Loucy (cell line): ENCODE data around the gene ANO8.

Source experiments
- EZH2phosphoT487 ChIP-seq: fragments of 200-600 bp; IDR thresholded peaks from 2 replicates; pipeline ENCODE4 v1.6.1; 2018; ENCODE audit warnings: antibody characterized with exemption, mild to moderate bottlenecking, moderate library complexity, borderline replicate concordance
- TF ChIP-seq, protein P1 (sequence below): fragments of 200-600 bp; sonication (generic); conservative IDR thresholded peaks from 2 replicates; pipeline ENCODE4 v1.5.1; 2014; ENCODE audit warnings: mild to moderate bottlenecking, antibody characterized with exemption, low read length

DNA sequence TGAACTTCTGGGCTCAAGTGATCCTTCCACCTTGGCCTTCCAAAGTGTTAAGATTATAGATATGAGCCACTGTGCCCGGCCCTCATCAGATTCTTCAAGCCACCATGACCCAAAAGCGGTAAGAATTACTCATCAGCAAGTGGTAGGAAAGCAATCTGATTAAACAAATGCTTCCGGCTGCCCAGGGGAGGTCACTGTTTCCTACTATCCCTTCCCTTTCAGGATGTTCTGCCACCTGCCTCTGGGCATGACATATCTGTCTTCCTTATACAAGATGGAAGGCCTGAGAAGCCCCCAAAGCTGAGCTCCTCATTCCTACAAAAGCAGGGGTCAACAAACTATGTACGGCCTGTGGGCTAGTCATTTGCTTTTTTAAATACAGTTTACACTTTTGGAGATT is 38.4 kb downstream of the ANO8 start:
- TF ChIP-seq, protein P1, sequence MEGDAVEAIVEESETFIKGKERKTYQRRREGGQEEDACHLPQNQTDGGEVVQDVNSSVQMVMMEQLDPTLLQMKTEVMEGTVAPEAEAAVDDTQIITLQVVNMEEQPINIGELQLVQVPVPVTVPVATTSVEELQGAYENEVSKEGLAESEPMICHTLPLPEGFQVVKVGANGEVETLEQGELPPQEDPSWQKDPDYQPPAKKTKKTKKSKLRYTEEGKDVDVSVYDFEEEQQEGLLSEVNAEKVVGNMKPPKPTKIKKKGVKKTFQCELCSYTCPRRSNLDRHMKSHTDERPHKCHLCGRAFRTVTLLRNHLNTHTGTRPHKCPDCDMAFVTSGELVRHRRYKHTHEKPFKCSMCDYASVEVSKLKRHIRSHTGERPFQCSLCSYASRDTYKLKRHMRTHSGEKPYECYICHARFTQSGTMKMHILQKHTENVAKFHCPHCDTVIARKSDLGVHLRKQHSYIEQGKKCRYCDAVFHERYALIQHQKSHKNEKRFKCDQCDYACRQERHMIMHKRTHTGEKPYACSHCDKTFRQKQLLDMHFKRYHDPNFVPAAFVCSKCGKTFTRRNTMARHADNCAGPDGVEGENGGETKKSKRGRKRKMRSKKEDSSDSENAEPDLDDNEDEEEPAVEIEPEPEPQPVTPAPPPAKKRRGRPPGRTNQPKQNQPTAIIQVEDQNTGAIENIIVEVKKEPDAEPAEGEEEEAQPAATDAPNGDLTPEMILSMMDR = no peak
- TF ChIP-seq EZH2phosphoT487 = no peak
